Right lobe of liver (tissue), 4 donors: ENCODE measurements around the gene CT45A1.

ENCODE experiments used
- POLR2A ChIP-seq: fragments of 450-650 bp; IDR thresholded peaks from one replicate; pipeline ENCODE4 v1.6.1; 2017; ENCODE audit warnings: antibody characterized with exemption, mild to moderate bottlenecking
- TF ChIP-seq, protein P1 (sequence below), 4 donors: fragments of 200-600 bp in 3 of 4; fragments of 450-650 bp in 1 of 4; IDR thresholded peaks; one replicate each; pipeline versions ENCODE4 v1.5.1 to v1.8.0; 2016 to 2022; ENCODE audit warnings: antibody characterized with exemption in 4 of 4, mild to moderate bottlenecking in 2 of 4
- donor health status: DM: no; HTN: no; CAD: no.
- donor health status: DM: no; HTN: no; CAD: no.
- donor health status: DM: no; HTN: yes; CAD: no.

- TF ChIP-seq, protein P1, sequence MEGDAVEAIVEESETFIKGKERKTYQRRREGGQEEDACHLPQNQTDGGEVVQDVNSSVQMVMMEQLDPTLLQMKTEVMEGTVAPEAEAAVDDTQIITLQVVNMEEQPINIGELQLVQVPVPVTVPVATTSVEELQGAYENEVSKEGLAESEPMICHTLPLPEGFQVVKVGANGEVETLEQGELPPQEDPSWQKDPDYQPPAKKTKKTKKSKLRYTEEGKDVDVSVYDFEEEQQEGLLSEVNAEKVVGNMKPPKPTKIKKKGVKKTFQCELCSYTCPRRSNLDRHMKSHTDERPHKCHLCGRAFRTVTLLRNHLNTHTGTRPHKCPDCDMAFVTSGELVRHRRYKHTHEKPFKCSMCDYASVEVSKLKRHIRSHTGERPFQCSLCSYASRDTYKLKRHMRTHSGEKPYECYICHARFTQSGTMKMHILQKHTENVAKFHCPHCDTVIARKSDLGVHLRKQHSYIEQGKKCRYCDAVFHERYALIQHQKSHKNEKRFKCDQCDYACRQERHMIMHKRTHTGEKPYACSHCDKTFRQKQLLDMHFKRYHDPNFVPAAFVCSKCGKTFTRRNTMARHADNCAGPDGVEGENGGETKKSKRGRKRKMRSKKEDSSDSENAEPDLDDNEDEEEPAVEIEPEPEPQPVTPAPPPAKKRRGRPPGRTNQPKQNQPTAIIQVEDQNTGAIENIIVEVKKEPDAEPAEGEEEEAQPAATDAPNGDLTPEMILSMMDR (IDR thresholded peaks at IDR 0.05): no peak
- TF ChIP-seq POLR2A: no peak
Observed at GRCh38 chrX:135713795-135714194, 356 bp downstream of the CT45A1 start.
